ENCODE results near the gene SLC18A2. TPM values are rescaled to one million over a fixed set of nuclear protein-coding genes. Genes with fewer than 3 reads are reported as not detected.

SLC18A2 gene
- total and polyA plus RNA-seq, 8 donors, result 0.39 to 25.5 (median 1.9) TPM

DNA sequence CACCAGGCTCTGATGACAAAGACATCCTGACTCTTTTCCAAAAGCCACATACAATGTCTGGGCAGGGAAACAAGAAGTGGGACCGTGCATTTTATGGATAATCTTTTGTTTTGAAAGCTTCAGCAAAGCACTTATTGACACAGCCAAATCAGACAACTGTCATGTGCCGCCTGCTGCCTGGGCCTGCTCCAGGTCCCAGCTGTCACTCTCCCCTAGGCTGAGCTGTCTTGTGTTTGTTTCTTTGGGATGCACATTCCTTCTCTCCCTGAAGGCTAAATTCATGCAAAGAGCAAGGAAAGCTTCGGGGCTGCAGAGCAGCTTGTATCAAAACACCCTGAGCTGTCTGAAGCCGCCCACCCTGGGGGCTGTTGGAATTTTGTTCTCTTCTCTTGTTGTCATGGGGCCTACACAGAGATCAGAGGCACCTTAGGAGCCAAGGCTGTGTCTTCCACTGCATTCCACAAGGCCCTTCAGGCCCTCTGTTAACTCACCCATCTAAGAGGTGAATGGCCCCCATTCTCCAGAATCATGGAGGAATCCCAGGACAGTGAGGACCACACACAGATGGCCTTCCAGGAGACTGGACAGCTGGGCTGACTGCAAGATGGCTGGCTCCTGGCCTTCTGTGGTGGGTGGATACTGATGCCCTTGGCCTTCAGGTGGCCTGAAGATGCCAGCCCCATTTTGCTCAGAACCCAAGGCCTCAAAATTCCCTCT is 17.8 kb upstream of the SLC18A2 start:
- FAIRE-seq (no peak), ATAC-seq (no peak)

DNA sequence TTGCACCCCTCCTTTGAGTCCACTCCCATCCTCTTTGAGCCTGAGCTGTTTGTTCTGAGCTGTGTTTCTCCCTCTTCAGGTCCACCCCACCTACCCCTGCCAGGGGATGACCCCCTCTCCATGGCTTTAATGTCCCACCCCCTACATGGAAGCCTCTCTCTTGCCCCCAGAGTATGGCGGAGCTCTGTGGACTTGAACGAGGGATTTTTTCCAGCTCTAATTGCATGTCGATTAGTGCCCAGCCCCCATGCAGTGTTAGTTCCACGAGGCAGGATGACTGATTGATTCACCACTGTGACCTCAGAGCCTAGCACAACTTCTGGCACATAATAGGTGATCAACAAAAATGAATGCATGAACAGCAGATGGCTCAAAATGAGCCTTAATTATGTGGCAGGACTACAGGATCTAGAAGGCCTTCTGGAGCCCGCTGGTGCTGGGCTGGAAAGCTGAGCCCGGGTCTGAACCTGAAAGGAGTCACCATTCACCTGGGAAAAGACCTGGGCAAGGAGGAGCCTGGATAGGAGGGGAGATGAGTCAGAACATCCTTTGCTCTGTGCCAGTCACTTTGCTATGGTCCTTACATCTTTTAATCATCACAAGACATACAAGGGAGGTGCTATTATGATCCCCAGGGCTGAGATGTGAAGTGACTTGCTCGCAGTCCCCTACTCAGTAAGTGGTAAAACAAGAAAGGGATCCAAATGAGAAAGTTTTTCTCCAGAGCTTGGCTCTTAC is 17.1 kb upstream of the SLC18A2 start:
- DNase-seq, result no peak
- TF ChIP-seq, protein P1, sequence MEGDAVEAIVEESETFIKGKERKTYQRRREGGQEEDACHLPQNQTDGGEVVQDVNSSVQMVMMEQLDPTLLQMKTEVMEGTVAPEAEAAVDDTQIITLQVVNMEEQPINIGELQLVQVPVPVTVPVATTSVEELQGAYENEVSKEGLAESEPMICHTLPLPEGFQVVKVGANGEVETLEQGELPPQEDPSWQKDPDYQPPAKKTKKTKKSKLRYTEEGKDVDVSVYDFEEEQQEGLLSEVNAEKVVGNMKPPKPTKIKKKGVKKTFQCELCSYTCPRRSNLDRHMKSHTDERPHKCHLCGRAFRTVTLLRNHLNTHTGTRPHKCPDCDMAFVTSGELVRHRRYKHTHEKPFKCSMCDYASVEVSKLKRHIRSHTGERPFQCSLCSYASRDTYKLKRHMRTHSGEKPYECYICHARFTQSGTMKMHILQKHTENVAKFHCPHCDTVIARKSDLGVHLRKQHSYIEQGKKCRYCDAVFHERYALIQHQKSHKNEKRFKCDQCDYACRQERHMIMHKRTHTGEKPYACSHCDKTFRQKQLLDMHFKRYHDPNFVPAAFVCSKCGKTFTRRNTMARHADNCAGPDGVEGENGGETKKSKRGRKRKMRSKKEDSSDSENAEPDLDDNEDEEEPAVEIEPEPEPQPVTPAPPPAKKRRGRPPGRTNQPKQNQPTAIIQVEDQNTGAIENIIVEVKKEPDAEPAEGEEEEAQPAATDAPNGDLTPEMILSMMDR (IDR thresholded peaks at IDR 0.05), result no peak
- no peaks in the 10 kb centered on the region for H3K9me3 ChIP-seq
- no peak for ATAC-seq
- intact Hi-C loops (cut with DNase I), result loop anchor here in 1 of 3 donors (10.0 kb wide), 3 partner anchors 101 to 251 kb away; no protein-coding TSS in a partner anchor
- no peaks in the 10 kb centered on the region for H3K27me3 ChIP-seq
- no peaks in the 10 kb centered on the region for H3K36me3 ChIP-seq
- no peak overlapping the region for H3K4me3 ChIP-seq
- H3K4me1 ChIP-seq, result no peaks in the 10 kb centered on the region
- no peak for FAIRE-seq
- 80 to 88% methylated on average over 7 of the region's 7 CpGs for WGBS, 2 donors
- H3K27ac ChIP-seq, result no peak overlapping the region

More for the DNA sequence above, 17.8 kb upstream of the SLC18A2 start:
- H3K27ac ChIP-seq, result no peak overlapping the region
- H3K4me3 ChIP-seq, result no peak overlapping the region
- no peaks in the 10 kb centered on the region for H3K27me3 ChIP-seq
- WGBS, 2 donors, result 47 to 62% methylated on average over 4 of the region's 4 CpGs
- H3K9me3 ChIP-seq, result no peaks in the 10 kb centered on the region
- no peak for DNase-seq
- TF ChIP-seq, protein P1 (IDR thresholded peaks at IDR 0.05), result no peak
- no peaks in the 10 kb centered on the region for H3K36me3 ChIP-seq
- no peaks in the 10 kb centered on the region for H3K4me1 ChIP-seq
- intact Hi-C loops (cut with DNase I), result loop anchor here in 1 of 3 donors (10.0 kb wide), 3 partner anchors 102 to 252 kb away; no protein-coding TSS in a partner anchor

DNA sequence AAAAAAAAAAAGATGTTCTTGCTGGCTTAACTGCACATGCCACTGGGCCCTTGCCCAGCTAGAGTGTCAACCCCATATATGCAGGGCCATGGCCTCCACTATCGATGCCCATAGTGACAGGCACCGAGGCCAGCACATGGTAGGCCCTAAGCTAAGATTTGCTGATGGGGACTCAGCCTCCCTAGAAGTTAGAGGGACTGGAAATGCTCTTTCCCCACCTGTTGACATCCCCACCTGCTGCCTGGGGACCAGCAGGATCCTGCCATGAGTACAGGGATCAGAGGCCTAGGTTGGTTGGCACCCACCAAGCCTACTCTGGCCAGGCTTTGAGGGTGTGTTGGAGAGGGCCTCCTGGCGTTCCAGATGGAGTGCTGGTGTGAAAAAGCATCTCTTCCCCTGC is 16.0 kb upstream of the SLC18A2 start:
- no peak for FAIRE-seq
- Histone ChIP-seq H3K4me3 (no peak overlapping the region), H3K4me1 (no peaks in the 10 kb centered on the region), H3K27ac (no peak overlapping the region), H3K9me3 (no peaks in the 10 kb centered on the region), H3K27me3 (no peaks in the 10 kb centered on the region), H3K36me3 (no peaks in the 10 kb centered on the region)
- no peak for ATAC-seq
- intact Hi-C loops (cut with DNase I), result loop anchor here in 1 of 3 donors (10.0 kb wide), 3 partner anchors 100 to 250 kb away; no protein-coding TSS in a partner anchor
- DNase-seq, result no peak
- WGBS, 2 donors, result 74 to 85% methylated on average over 3 of the region's 3 CpGs
- TF ChIP-seq, protein P1 (IDR thresholded peaks at IDR 0.05), result no peak

DNA sequence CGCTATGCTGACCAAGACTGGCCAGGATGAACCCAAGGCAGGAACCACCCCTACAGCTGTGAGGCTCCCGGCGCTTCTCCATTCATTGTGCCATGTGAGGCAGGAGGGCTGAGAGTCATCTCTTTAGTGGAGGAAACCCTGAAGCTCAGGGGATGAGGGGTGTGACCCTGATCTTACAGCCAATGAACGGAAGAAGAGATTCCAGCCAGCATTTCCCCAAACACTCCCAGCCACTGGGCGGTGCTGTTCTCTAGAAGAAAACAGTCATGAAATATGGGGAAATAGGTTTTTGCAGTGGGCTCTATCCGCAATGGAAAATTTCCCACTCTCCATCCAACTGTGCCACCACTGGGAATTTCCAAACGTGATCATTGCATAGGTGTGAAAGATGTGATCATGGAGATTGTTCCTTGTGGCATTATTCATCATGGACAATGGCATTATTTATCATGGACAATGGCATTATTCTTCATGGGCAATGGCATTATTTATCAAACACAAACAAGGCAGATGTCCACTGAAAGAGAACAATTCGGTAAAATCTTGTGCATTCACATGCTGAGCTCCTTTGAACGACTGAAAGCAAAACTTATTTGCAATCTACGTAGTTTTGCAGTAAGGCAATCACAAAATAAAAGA is 14.0 kb upstream of the SLC18A2 start:
- Histone ChIP-seq H3K27ac (no peak overlapping the region), H3K9me3 (no peaks in the 10 kb centered on the region), H3K36me3 (no peaks in the 10 kb centered on the region), H3K4me1 (no peaks in the 10 kb centered on the region), H3K4me3 (no peak overlapping the region), H3K27me3 (no peaks in the 10 kb centered on the region)
- peak; percentile 61 to 85 (median 83) for ATAC-seq
- WGBS, 2 donors, result 18% methylated on average over 10 of the region's 10 CpGs
- TF ChIP-seq, protein P1 (IDR thresholded peaks at IDR 0.05), result peak; percentile 21 to 44 (median 34)
- intact Hi-C loops (cut with DNase I), result loop anchor here in 1 of 3 donors (10.0 kb wide), 3 partner anchors 98 to 248 kb away; no protein-coding TSS in a partner anchor
- FAIRE-seq, result no peak
- DNase-seq, result peak in 3 of 6 donors; percentile 29 to 56 (median 33)

All from pancreas (tissue), 10 donors.